ENCODE data around the gene TFAP2B.

The TFAP2B gene

GRCh38 chr6:50842861-50843384, 24.3 kb downstream of the TFAP2B start:
- no peak overlapping the region for H3K4me3 ChIP-seq (ENCODE audit: low read depth, low read length)

GRCh38 chr6:50843842-50844241, 25.2 kb downstream of the TFAP2B start:
- no peak overlapping the region for H3K4me3 ChIP-seq (ENCODE audit: low read depth, low read length)
- no peak for TF ChIP-seq CTCF (IDR thresholded peaks at IDR 0.05; ENCODE audit: low read depth, low read length)

More at GRCh38 chr6:50842861-50843384, 24.3 kb downstream of the TFAP2B start:
- no peak for TF ChIP-seq CTCF (IDR thresholded peaks at IDR 0.05; ENCODE audit: low read depth, low read length)

GRCh38 chr6:50845499-50846143, 26.9 kb downstream of the TFAP2B start:
- no peak for TF ChIP-seq CTCF (IDR thresholded peaks at IDR 0.05; ENCODE audit: low read depth, low read length)
- no peak overlapping the region for H3K4me3 ChIP-seq (ENCODE audit: low read depth, low read length)

GRCh38 chr6:50846144-50846851, 27.6 kb downstream of the TFAP2B start:
- H3K4me3 ChIP-seq (ENCODE audit: low read depth, low read length): no peak overlapping the region
- no peak for TF ChIP-seq CTCF (IDR thresholded peaks at IDR 0.05; ENCODE audit: low read depth, low read length)

- no peak overlapping the region for H3K4me3 ChIP-seq (ENCODE audit: low read depth, low read length)
- no peak for TF ChIP-seq CTCF (IDR thresholded peaks at IDR 0.05; ENCODE audit: low read depth, low read length)
Measured at GRCh38 chr6:50846852-50847155, 28.1 kb downstream of the TFAP2B start.

GRCh38 chr6:50847890-50848594, 29.4 kb downstream of the TFAP2B start:
- no peak overlapping the region for H3K4me3 ChIP-seq (ENCODE audit: low read depth, low read length)
- TF ChIP-seq CTCF (IDR thresholded peaks at IDR 0.05; ENCODE audit: low read depth, low read length): no peak
